ENCODE results near the gene DAG1. TPM values are rescaled to one million over a fixed set of nuclear protein-coding genes. Genes with fewer than 3 reads are reported as not detected.

The DAG1 gene
- polyA plus RNA-seq, 1 of the 3 experiments (the other 2 are of a cell fraction): 54.4 TPM

- no peak for DNase-seq
- H3K9ac ChIP-seq: no peak overlapping the region
- H3K4me2 ChIP-seq: no peak overlapping the region
- no peaks in the 10 kb centered on the region for H3K9me2 ChIP-seq
- H3F3A ChIP-seq (replicated peaks; ENCODE audit: insufficient read depth): peaks cover 27% of the 10 kb centered on the region
- no peak overlapping the region for H3K27ac ChIP-seq (ENCODE audit: low read depth in 2 of 2, low read length in 1 of 2)
- peaks cover 6 to 10% of the 10 kb centered on the region in 2 experiments; a peak in 2 of 4 replicates for H3K4me1 ChIP-seq (ENCODE audit: control insufficient read depth in 1 of 2, insufficient read depth in 2 of 2, low read depth in 1 of 2, low read length in 1 of 2)
- ChIA-PET POLR2A (no interaction called here), CTCF (interaction anchor here (0.9 to 1.5 kb wide), 4 partner anchors 9 to 41 kb away, joined by 3 to 5 read pairs (median 3); no protein-coding TSS in a partner anchor)
- peaks cover 23% of the 10 kb centered on the region; the same call in 1 of the 2 replicates for H3K79me2 ChIP-seq (ENCODE audit: insufficient read depth)
- H3K4me3 ChIP-seq (ENCODE audit: low read depth in 2 of 2, low read length in 1 of 2): no peak overlapping the region
- no peak overlapping the region for H2AFZ ChIP-seq (ENCODE audit: low read depth)
- no peaks in the 10 kb centered on the region for H3K27me3 ChIP-seq (ENCODE audit: insufficient read depth)
- no peaks in the 10 kb centered on the region for H4K20me1 ChIP-seq (ENCODE audit: insufficient read depth)
- TF ChIP-seq RCOR1 (IDR thresholded peaks at IDR 0.05; ENCODE audit: low read length) (no peak), NFIC (IDR thresholded peaks at IDR 0.05; ENCODE audit: borderline replicate concordance) (no peak), FOXJ3 (CRISPR knock-in tag; IDR thresholded peaks at IDR 0.05) (no peak), JUND (IDR thresholded peaks at IDR 0.05) (no peak), SMC3 (IDR thresholded peaks at IDR 0.05; ENCODE audit: low read depth, low read length) (no peak), MEF2A (IDR thresholded peaks at IDR 0.05; ENCODE audit: borderline replicate concordance, low read depth) (no peak), CHD2 (IDR thresholded peaks at IDR 0.05; ENCODE audit: low read length, partially characterized antibody) (no peak), IRF3 (IDR thresholded peaks at IDR 0.05; ENCODE audit: low read depth, low read length) (no peak), FOXM1 (IDR thresholded peaks at IDR 0.05; ENCODE audit: low read depth) (no peak), YY1 (IDR thresholded peaks at IDR 0.05; ENCODE audit: low read depth) (no peak), NRF1 (IDR thresholded peaks at IDR 0.05; ENCODE audit: low read depth, low read length) (no peak), RAD21 (IDR thresholded peaks at IDR 0.05; ENCODE audit: low read length) (no peak), ZBTB33 (IDR thresholded peaks at IDR 0.05; ENCODE audit: borderline replicate concordance, low read depth) (no peak), USF1 (IDR thresholded peaks at IDR 0.05; ENCODE audit: borderline replicate concordance, low read depth) (no peak), EP300 (IDR thresholded peaks at IDR 0.05; ENCODE audit: borderline replicate concordance in 1 of 2, low read depth in 1 of 2, low read length in 1 of 2) (no peak), RXRA (IDR thresholded peaks at IDR 0.05; ENCODE audit: borderline replicate concordance, low read depth) (no peak), FOSL2 (IDR thresholded peaks at IDR 0.05; ENCODE audit: borderline replicate concordance, low read depth) (no peak)
- TF ChIP-seq, protein P1, sequence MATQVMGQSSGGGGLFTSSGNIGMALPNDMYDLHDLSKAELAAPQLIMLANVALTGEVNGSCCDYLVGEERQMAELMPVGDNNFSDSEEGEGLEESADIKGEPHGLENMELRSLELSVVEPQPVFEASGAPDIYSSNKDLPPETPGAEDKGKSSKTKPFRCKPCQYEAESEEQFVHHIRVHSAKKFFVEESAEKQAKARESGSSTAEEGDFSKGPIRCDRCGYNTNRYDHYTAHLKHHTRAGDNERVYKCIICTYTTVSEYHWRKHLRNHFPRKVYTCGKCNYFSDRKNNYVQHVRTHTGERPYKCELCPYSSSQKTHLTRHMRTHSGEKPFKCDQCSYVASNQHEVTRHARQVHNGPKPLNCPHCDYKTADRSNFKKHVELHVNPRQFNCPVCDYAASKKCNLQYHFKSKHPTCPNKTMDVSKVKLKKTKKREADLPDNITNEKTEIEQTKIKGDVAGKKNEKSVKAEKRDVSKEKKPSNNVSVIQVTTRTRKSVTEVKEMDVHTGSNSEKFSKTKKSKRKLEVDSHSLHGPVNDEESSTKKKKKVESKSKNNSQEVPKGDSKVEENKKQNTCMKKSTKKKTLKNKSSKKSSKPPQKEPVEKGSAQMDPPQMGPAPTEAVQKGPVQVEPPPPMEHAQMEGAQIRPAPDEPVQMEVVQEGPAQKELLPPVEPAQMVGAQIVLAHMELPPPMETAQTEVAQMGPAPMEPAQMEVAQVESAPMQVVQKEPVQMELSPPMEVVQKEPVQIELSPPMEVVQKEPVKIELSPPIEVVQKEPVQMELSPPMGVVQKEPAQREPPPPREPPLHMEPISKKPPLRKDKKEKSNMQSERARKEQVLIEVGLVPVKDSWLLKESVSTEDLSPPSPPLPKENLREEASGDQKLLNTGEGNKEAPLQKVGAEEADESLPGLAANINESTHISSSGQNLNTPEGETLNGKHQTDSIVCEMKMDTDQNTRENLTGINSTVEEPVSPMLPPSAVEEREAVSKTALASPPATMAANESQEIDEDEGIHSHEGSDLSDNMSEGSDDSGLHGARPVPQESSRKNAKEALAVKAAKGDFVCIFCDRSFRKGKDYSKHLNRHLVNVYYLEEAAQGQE (IDR thresholded peaks at IDR 0.05; ENCODE audit: low read depth, low read length): no peak
- TF ChIP-seq, protein P2, sequence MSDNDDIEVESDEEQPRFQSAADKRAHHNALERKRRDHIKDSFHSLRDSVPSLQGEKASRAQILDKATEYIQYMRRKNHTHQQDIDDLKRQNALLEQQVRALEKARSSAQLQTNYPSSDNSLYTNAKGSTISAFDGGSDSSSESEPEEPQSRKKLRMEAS (IDR thresholded peaks at IDR 0.05; ENCODE audit: low read depth): no peak
- TF ChIP-seq, protein P3, sequence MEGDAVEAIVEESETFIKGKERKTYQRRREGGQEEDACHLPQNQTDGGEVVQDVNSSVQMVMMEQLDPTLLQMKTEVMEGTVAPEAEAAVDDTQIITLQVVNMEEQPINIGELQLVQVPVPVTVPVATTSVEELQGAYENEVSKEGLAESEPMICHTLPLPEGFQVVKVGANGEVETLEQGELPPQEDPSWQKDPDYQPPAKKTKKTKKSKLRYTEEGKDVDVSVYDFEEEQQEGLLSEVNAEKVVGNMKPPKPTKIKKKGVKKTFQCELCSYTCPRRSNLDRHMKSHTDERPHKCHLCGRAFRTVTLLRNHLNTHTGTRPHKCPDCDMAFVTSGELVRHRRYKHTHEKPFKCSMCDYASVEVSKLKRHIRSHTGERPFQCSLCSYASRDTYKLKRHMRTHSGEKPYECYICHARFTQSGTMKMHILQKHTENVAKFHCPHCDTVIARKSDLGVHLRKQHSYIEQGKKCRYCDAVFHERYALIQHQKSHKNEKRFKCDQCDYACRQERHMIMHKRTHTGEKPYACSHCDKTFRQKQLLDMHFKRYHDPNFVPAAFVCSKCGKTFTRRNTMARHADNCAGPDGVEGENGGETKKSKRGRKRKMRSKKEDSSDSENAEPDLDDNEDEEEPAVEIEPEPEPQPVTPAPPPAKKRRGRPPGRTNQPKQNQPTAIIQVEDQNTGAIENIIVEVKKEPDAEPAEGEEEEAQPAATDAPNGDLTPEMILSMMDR (IDR thresholded peaks at IDR 0.05): no peak
- H3K36me3 ChIP-seq (replicated peaks in 1 of 2; ENCODE audit: control insufficient read depth in 1 of 2, insufficient read depth in 2 of 2, low read length in 1 of 2): no peaks in the 10 kb centered on the region
- H3K9me3 ChIP-seq: no peaks in the 10 kb centered on the region
- 86% methylated on average over 1 of the region's 1 CpG for WGBS (ENCODE audit: low lambda C conversion rate)
Observed at GRCh38 chr3:49498239-49498638, 28.2 kb downstream of the DAG1 start.

Data from SK-N-SH (cell line).